MCF 10A (cell line): ENCODE measurements around the gene SELENOW. TPM values are rescaled to one million over a fixed set of nuclear protein-coding genes. Genes with fewer than 3 reads are reported as not detected.
"Not testable (repeated sequence)": the region's sequence is repeated elsewhere in the genome, so short reads cannot be mapped to it uniquely, and the experiment has no call there.

Experiments
- BruUV-seq: library from RNA; stranded (reverse); fragments of 400-500 nt; replicated peaks from 2 replicates; lab custom pipeline; 2021; lab: Mats Ljungman, UMichigan
- CTCF ChIA-PET: fragments of 300-600 bp; sonication (Branson Sonifier 250); formaldehyde crosslinking; extraction: SDS; loops from one replicate; lab custom pipeline; 2021; ENCODE audit warnings: antibody characterized with exemption, inconsistent platforms; lab: Yijun Ruan, JAX
- POLR2A ChIA-PET: fragments of 300-600, 350-650 bp; sonication (Branson Sonifier 250); formaldehyde crosslinking; extraction: SDS; loops from one replicate; lab custom pipeline; 2020; ENCODE audit warnings: antibody characterized with exemption, inconsistent platforms; lab: Yijun Ruan, JAX
- DNase-seq: peaks from one replicate; pipeline ENCODE4 v3.0.0-alpha.2; 2018; ENCODE audit not compliant: unreplicated experiment
- H3K27ac Mint-ChIP-seq: one replicate; pipeline ENCODE4 v1.8.0; 2022; ENCODE audit warnings: mild to moderate bottlenecking, low read depth, mixed read lengths; ENCODE audit not compliant: unreplicated experiment
- H3K27me3 Mint-ChIP-seq: one replicate; pipeline ENCODE4 v1.8.0; 2022; ENCODE audit warnings: mixed read lengths; ENCODE audit not compliant: insufficient read depth, unreplicated experiment
- H3K36me3 Mint-ChIP-seq: one replicate; pipeline ENCODE4 v1.8.0; 2022; ENCODE audit warnings: mild to moderate bottlenecking, moderate library complexity, mixed read lengths; ENCODE audit not compliant: insufficient read depth, unreplicated experiment
- H3K4me1 Mint-ChIP-seq: one replicate; pipeline ENCODE4 v1.8.0; 2022; ENCODE audit warnings: mixed read lengths; ENCODE audit not compliant: insufficient read depth, unreplicated experiment
- H3K4me3 Mint-ChIP-seq: one replicate; pipeline ENCODE4 v1.8.0; 2022; ENCODE audit warnings: mild to moderate bottlenecking, moderate library complexity, mixed read lengths; ENCODE audit not compliant: unreplicated experiment
- H3K9me3 Mint-ChIP-seq: one replicate; pipeline ENCODE4 v1.8.0; 2022; ENCODE audit warnings: mixed read lengths; ENCODE audit not compliant: unreplicated experiment
- intact Hi-C: fragments of 100-400 bp; cut with micrococcal nuclease; formaldehyde crosslinking; loops from 2 replicates; pipeline ENCODE4 v1.14.1; 2022
- total RNA-seq: library from RNA; stranded (reverse); gene quantifications from 2 replicates; pipeline ENCODE4 v1.2.3, GENCODE V29; 2022
- TF ChIP-seq, protein P1 (sequence below): fragments of 200-600 bp; IDR thresholded peaks from one replicate; pipeline ENCODE4 v1.8.0; 2022; ENCODE audit warnings: antibody characterized with exemption, mild to moderate bottlenecking; ENCODE audit not compliant: unreplicated experiment

The SELENOW gene
- total RNA-seq, 1 experiment from 2014 or later = 115 TPM

DNA sequence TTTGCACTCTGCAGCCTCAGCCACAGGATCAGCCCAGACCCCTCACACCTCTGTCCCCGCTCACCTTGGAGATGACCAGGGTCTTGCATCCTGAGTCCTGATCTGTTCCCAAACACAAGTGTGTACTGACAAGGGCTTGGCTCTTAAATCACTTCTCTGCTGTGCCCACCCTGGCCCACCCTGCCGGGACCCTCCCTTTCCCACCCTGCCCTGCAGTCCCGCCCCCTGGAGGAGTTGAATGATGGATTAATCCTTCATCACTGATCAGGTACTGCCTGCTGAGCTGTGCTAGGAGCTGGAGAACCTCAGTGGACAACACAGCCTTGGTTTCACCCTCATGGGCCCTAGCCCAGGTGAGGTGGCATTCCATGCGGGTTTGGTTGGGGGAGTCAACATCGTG, 25.9 kb downstream of the SELENOW start, which contains the start of gene TPRX1:
TPRX1 (minus strand) TSS at position 101 of the 400 bp plus-strand sequence; CDS start at position 89, 12 bp downstream.
- H3K27ac Mint-ChIP-seq, H3K36me3 Mint-ChIP-seq, BruUV-seq, H3K9me3 Mint-ChIP-seq, intact Hi-C loops, H3K27me3 Mint-ChIP-seq, DNase-seq, H3K4me3 Mint-ChIP-seq, H3K4me1 Mint-ChIP-seq, POLR2A ChIA-PET: not testable (repeated sequence)
- CTCF ChIA-PET = interaction anchor here (0.9 kb wide), 1 partner anchor 10 kb away, joined by 3 read pairs; no protein-coding TSS in a partner anchor

DNA sequence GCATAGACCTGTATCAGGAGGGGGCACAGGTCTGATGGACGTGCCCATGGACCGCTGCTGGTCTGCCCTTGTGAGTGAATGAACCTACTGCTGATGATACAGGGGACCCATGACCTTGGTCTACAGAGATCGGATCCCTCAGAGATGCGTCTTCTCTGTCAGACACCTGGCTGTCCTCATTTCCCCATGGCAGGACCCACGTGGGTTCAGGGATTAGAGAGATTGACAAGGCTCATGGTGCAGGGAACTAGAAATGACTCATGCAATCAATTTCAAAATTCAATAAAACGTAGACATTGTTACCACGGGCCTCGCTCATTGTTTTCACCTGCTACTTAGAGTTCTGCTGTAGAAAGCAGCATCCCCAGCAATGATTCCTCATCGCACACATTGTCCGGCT, 26.8 kb downstream of the SELENOW start:
- ChIA-PET POLR2A (no interaction called here), CTCF (interaction anchor here (0.6 to 1.2 kb wide), 3 partner anchors 9 to 91 kb away, joined by 3 to 6 read pairs (median 3); no protein-coding TSS in a partner anchor)
- no peaks in the 10 kb centered on the region for H3K27me3 Mint-ChIP-seq
- no peak overlapping the region for H3K4me3 Mint-ChIP-seq
- no peaks in the 10 kb centered on the region for H3K9me3 Mint-ChIP-seq
- BruUV-seq = no TSS peak
- intact Hi-C loops = no loop called here
- no peak overlapping the region for H3K27ac Mint-ChIP-seq
- no peak for DNase-seq
- TF ChIP-seq, protein P1, sequence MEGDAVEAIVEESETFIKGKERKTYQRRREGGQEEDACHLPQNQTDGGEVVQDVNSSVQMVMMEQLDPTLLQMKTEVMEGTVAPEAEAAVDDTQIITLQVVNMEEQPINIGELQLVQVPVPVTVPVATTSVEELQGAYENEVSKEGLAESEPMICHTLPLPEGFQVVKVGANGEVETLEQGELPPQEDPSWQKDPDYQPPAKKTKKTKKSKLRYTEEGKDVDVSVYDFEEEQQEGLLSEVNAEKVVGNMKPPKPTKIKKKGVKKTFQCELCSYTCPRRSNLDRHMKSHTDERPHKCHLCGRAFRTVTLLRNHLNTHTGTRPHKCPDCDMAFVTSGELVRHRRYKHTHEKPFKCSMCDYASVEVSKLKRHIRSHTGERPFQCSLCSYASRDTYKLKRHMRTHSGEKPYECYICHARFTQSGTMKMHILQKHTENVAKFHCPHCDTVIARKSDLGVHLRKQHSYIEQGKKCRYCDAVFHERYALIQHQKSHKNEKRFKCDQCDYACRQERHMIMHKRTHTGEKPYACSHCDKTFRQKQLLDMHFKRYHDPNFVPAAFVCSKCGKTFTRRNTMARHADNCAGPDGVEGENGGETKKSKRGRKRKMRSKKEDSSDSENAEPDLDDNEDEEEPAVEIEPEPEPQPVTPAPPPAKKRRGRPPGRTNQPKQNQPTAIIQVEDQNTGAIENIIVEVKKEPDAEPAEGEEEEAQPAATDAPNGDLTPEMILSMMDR = no peak
- no peaks in the 10 kb centered on the region for H3K4me1 Mint-ChIP-seq
- peaks cover 4% of the 10 kb centered on the region for H3K36me3 Mint-ChIP-seq

DNA sequence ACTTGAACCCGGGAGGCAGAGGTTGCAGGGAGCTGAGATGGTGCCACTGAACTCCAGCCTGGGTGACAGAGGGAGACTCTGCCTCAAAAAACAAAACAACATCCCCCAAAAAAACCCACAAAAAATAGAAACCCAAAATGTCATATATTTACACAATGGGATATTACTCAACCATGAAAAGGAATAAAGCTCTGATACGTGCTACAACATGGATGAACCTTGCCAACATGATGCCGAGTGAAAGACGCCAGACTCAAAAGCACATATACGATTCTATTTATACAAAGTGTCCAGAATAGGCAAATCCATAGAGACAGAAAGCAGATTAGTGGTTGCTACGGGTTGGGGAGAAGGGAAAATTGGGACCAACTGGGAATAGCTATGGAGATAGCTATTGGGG, 27.9 kb downstream of the SELENOW start:
- TF ChIP-seq, protein P1 = no peak
- Mint-ChIP-seq H3K36me3 (peaks cover 4% of the 10 kb centered on the region), H3K4me1 (no peaks in the 10 kb centered on the region), H3K4me3 (no peak overlapping the region), H3K27ac (no peak overlapping the region), H3K27me3 (no peaks in the 10 kb centered on the region), H3K9me3 (no peaks in the 10 kb centered on the region)
- DNase-seq = no peak
- intact Hi-C loops = no loop called here
- no TSS peak for BruUV-seq
- CTCF ChIA-PET = interaction anchor here (0.6 to 1.2 kb wide), 3 partner anchors 8 to 908 kb away, joined by 3 to 6 read pairs (median 3); no protein-coding TSS in a partner anchor
- POLR2A ChIA-PET = no interaction called here

DNA sequence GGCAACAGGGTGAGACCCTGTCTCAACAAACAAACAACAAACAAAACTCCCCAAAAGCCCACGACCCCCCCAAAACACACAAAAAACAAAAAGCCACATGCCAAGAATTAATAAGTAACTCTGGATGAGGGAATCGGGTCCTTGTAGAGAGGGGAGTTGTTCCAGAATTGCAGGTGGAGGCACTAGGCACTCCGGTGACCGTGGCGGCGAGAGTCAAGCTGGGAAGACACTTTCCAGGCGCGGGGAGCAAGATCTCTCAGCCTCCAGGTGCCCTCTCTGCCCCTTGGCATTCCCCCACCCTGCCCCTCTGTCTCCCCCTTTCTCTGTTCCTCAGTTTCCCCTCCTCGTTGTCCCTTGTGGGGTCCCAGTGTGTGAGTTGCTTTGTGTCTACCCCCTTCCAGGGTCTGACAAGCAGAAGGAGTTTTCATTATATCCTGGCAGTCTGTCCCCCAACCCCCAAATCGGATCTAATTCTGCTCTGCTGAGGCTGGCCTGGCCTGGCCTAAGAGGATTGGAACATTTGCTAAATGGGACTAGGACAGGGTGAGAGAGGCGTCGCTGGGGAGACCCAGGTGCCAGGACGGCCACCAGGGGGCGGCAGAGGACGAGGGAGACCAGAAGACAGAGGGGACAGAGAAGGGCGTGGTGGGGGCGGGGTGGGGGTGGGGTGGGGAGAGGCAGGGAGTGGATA, 34.9 kb downstream of the SELENOW start:
- ChIA-PET POLR2A (no interaction called here), CTCF (interaction anchor here (0.5 to 1.2 kb wide), 3 partner anchors 22 to 81 kb away, joined by 3 to 5 read pairs (median 3); no protein-coding TSS in a partner anchor)
- H3K4me1 Mint-ChIP-seq = no peaks in the 10 kb centered on the region
- no peaks in the 10 kb centered on the region for H3K36me3 Mint-ChIP-seq
- TF ChIP-seq, protein P1 = peak; percentile 48
- H3K27me3 Mint-ChIP-seq = peaks cover 8% of the 10 kb centered on the region
- DNase-seq = peak; percentile 81
- H3K27ac Mint-ChIP-seq = no peak overlapping the region
- intact Hi-C loops = no loop called here
- BruUV-seq = no TSS peak
- H3K4me3 Mint-ChIP-seq = no peak overlapping the region
- H3K9me3 Mint-ChIP-seq = no peaks in the 10 kb centered on the region
